Activated CD4-positive, alpha-beta T cell treated with anti-CD3 and anti-CD28 coated beads, Interleukin-2, Interleukin-4, amounts not matched to agents 100 ng/mL and 50 ng/mL, durations not matched to agents 16 hours and 8 hours (primary cell): ENCODE measurements around the gene VIPAS39.

ENCODE experiments used
- DNase-seq: peaks from one replicate; pipeline ENCODE4 v3.0.0-alpha.2; 2020; ENCODE audit warnings: low spot score

VIPAS39 gene

DNA sequence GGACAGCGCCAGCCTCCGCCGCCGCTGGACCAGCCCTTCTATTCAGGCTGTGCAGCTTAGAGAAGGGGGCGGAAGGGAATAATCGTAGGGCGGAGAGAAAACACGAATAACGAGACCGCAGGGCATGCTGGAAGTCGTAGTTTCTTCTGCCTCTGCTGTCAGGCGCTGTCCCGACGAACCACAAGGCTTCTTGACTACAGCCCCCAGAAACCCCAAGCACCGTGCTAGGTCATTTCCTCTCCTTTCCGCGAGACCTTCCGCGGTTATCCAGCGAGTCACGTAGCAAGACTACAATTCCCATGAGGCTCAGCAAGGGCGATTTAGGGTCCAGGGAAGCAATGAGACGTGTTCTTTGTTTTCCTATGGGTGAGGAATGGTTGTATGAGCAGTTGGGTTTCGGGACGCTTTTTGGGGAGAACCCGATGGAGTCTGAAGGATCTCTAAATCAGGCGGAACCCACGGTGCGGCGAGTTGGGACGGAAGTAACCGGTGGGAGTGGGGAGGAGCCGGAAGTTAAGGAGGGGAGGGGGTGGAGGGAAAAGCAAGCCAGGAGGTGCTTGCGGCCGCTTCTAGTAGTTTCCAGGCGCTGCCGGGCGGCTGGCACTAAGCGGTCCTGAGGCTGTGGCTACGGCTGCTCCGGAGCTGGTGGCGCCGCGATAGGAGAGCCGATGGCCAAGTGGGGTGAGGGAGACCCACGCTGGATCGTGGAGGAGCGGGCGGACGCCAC lies at the start of gene VIPAS39, which contains the start of gene AHSA1:
Gene VIPAS39, minus strand, starts transcription at position 80 of the 727 bp plus-strand sequence. CDS start 3,499 bp downstream, outside the sequence.
Gene AHSA1, plus strand, starts transcription at position 572 of the 727 bp plus-strand sequence. Its CDS starts 97 bp downstream, at position 669.
- DNase-seq, result peak; percentile 97

- DNase-seq, result no peak
Observed at GRCh38 chr14:77505031-77505430, 47.6 kb upstream of the VIPAS39 start.

- DNase-seq, result no peak
Observed at GRCh38 chr14:77503138-77503537, 45.7 kb upstream of the VIPAS39 start.

DNA sequence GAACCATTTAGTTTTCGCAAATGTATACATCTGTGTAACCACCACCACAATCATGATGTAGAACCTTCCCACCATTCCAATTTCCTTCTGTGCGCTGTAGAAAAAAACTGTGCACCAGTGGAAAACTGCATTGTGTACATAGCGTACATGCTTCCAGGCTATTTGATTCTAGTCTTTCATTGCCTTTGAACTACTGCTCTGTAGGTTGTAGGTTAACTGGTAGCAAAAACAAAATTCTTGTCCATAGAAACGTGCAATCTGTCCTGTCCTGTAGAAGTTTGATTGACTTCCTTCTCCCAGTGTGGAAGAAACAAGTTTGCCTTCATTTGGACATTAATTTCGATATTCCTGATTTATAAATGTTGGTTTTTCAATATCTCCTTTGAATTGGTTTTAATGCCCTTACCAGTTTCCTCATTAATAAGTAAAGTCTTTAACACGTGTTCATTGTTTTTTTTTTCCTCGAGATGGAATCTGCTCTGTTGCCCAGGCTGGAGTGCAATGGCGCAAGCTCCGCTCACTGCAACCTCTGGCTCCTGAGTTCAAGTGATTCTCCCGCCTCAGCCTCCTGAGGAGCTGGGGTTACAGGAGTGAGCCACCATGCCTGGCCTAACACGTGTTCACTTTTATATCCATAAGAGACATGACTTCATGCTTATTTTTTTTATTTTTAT lies 44.8 kb upstream of the VIPAS39 start:
- DNase-seq, result no peak

- no peak for DNase-seq
Observed at GRCh38 chr14:77498984-77499527, 41.7 kb upstream of the VIPAS39 start.

- DNase-seq, result peak; percentile 43
Observed at GRCh38 chr14:77498120-77498979, 40.9 kb upstream of the VIPAS39 start, which contains the start of gene ISM2. ISM2 (minus strand) TSS chr14:77498816; CDS start chr14:77498793, 23 bp downstream.

DNA sequence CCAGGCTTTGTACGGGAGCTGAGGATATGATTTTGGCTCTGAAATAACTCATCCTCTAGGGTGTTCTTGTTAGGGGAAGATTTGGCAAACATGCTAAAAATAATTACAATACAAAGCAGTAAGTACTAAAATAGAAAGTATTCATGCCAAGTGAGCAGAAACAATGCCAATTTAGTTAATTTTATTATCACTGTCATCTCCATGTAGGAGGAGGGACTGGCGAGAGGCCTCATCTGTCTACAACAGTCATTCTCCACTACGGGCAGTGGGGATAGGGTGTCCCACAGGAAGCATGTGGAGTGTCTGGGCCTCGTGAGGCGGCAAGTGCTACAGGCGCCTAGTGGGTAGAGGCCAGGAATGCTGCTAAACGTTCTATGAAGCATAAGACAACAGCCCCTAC lies 37.9 kb upstream of the VIPAS39 start:
- no peak for DNase-seq

- DNase-seq, result no peak
Observed at GRCh38 chr14:77491056-77491455, 33.7 kb upstream of the VIPAS39 start.

DNA sequence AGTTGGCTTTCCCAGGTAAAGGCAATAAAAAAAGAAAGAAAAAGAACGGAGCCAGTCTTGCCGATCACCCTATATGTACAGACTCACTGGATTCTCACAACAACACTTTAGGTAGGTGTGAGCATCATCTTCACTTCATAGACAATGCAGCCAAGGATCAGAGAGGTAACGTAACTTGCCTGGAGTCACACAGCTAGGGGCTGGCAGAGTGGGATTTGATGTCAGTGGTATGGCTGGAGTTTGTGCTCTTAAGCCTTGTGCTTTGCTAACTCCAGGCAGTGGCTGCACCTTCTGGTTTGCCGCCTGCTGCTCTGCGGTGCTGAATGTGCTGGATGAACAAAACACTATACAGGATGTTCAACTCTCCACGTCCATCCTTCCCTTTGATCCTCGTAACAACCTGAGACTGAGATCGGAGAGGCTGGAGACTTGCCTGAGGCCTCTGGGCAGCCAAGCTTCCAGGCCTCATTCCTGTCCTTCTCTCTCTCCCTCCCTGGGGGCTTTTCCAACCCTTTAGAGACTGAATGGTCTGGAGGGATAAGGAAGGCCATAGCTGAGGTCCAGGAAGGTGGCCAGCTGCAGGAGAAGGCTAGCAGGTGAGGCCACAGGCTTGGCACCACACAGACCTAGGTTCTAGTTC lies 33.1 kb upstream of the VIPAS39 start:
- DNase-seq, result no peak

DNA sequence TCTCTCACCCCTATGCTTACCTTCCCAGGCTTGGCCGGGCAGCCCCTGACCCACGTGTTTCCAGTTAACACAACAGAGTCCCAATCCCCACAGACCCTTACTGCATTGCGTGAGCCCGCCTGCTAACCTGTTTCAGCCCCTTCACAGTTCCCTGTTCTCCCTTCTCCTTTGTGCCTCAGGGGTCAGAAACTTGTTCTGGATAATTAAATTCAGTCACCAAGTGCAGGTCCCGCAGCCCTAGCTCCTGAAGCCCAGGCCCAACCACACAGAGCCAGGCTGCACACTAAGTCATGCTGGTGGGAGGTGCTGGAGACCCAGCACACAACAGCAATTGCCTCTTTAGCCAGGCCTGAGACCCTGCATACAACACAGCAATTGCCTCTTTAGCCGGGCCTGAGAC lies 31.6 kb upstream of the VIPAS39 start:
- DNase-seq, result no peak

DNA sequence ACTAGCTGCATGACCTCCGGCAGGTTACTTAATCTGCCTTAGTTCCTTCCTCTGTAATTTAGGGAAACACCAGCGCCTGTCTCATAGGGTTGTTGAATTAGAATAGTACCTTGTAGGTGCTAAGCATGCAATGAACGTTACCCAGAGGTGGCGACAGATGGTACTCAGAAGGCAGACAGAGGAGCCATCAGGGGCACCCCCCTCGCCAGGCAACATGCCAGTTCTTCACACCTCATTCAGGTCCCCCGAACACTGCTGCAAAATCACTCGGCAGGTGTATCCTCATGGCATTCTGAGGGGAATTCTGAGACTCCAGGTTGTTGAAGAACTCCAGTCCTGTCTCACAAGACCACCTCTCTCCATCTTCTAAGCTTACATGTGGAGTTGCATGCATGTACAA lies 31.2 kb upstream of the VIPAS39 start:
- no peak for DNase-seq

DNA sequence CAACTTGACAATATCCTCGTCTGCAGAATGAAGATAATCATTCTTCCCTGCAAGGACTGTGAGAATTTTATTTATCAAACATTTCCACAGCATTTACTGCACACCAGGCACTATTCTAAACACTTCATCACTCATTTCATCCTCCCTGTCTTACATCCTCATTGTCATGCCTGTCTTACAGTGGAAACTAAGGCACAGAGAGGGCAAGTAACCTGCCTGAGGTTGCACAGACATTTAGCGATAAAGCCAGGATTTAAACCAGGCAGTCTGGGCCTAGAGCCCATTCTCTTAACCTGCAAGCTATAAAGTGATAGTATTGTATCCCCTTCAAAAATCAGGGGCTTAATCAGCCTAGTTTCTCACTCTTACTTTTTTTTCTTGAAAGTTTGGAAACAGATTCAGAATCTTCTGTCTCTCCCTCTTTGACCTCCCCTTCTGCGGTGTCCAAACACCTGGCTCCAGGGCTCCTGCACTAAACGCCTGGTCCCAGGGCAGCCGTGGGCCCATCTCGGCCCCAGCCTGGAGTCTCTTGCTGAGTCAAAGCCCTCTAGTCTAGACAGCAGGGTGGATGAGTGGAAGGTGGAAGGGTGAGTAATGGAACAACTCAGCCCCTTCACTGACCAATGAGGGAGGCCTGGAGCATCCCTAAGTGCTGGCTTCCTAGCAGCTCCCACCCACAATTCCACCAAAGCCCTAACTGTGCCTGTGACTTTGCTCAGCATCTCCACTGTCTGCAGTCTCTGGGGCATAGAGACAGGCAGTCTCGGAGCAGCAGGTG lies 28.7 kb upstream of the VIPAS39 start:
- no peak for DNase-seq

GRCh38 chr14:77485256-77485655 lies 27.9 kb upstream of the VIPAS39 start:
- DNase-seq, result no peak

GRCh38 chr14:77482422-77482821 lies 25.0 kb upstream of the VIPAS39 start:
- no peak for DNase-seq

- no peak for DNase-seq
Observed at GRCh38 chr14:77478796-77479195, 21.4 kb upstream of the VIPAS39 start.

DNA sequence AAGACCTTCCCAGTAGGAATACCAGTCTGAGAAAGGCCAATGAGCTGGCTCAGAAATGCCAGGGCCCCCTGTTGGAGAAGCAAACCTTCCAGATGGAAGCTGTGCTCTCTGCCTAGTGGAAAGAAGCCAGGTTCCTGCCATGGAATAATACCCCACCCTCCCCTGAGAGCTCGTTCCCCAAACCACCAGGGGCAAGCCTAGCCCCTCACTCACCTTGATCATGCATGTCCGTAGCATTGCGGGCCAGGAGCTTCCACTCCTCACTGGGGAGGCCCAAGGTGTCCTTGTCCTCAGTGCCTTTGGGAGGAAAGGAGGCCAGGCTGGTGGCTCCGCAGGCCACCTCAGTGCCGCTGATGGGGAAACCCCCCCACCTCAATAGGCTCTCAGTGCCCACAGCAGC lies 20.6 kb upstream of the VIPAS39 start:
- no peak for DNase-seq

DNA sequence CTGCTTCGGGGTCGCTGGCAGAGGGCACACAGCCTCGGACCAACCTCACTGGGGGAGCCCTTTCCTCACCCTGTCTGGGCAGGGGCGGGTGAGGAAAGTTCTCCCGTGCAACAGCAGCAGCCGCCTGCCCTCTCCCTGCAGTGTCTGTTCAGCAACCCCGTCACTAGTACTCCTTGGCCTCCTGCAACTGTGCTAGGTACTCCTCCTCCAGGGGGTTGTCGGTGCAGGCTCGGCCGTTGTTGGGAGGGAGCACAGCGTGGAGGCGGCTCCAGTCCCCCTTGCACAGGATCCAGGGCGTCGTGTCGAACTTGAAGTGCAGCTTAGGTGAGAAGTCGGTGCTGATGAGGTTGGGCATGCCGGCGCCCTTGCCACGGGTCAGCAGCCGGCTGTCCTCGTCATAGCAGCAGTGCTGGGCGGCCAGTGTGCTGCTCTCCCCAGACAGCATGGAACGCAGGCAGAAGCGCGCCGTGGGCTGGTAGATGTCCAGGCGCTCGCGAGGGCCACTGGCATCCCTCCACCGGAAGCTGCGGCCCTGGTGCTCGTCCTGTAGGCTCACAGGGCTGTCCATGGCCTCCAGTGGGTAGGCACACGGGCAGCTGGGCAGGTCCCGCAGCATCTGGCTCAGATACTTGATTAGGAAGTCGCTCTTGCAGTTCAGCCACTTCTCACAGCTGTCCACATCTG lies 18.2 kb upstream of the VIPAS39 start:
- no peak for DNase-seq

DNA sequence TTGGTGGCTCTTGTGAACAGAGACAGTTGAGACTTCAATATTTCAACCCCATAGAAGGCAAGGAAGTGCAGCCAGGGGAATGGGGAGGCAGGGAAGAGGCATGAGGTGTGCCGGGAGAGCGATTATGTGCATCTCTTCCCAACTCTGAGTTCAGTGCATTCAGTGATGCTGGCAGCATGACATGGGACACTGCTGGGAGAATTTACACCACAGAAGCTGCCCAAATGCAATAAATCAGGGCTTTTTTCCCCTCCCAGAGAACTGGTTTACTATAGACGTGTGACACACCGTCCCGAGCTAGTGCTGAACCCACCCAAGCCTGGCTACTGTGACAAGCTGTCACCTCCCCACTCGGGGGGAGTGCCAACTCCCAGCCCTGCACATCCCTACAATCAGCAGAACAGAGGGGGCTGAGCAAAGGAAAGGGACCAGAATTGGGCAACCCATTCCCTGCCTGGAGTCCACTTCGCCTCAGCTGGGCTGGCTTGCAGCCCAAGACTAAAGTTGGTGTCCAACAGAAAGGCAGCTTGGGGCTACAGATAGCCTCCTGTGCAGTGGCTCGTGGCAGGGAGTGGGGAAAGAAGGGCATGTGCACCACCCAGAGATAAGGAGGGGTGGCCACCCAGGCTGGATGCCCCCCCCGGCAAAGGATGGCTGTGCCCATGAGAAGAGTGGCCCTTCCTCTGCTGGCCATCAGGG lies 17.2 kb upstream of the VIPAS39 start:
- no peak for DNase-seq

DNA sequence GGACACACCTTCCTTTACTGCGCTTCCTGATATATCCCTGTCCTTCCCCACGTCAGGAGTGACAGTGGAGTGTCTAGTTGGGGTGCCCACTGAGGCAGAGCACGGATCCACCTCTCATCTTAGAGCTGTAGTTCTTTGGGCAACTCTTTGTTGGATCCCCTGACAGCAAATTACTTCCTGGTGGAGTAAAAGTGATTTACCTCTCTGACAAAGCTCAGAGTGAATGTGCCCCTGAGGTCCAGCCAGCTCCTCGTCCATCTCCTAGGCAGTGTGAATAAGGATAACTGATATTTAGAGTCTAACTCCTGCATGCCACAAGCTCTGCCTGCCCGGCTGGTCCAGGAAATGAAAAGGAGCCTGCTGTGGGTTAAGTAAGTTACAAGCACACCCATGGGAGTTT lies 16.5 kb upstream of the VIPAS39 start:
- DNase-seq, result no peak
